Measurements from ENCODE around the gene PROX2.

Gene PROX2

GRCh38 chr14:74846968-74847665 lies 28.8 kb downstream of the PROX2 start:
- DNase-seq (ENCODE audit: low read depth in 4 of 4, low spot score in 1 of 4) = no peak

DNA sequence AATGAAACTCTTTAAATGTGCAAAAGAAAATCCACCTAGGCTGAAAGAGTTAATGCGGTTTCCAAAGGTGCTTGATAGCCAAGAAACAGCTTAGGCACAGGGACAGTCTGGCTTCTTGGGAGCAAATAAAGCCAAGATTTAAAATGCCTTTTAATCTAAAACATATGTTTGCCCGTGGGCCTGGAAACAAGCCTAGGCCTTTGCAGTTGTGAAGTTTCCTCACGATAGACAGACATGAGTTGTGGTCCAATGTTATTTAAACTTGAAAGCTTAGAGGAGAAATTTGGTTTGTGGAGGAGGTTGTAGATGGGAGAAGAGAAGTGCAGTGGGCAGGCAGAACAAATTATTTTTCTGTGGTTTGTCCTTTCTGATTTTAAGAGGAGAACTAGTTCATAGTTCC lies 29.8 kb downstream of the PROX2 start:
- no peak for DNase-seq (ENCODE audit: low read depth in 4 of 4, low spot score in 1 of 4)

GRCh38 chr14:74843653-74844052 lies 32.3 kb downstream of the PROX2 start:
- no peak for DNase-seq (ENCODE audit: low read depth in 4 of 4, low spot score in 1 of 4)

GRCh38 chr14:74841230-74842207 lies 34.4 kb downstream of the PROX2 start:
- DNase-seq (ENCODE audit: low read depth in 4 of 4, low spot score in 1 of 4) = peak in 1 of 4 experiments; percentile 4

DNA sequence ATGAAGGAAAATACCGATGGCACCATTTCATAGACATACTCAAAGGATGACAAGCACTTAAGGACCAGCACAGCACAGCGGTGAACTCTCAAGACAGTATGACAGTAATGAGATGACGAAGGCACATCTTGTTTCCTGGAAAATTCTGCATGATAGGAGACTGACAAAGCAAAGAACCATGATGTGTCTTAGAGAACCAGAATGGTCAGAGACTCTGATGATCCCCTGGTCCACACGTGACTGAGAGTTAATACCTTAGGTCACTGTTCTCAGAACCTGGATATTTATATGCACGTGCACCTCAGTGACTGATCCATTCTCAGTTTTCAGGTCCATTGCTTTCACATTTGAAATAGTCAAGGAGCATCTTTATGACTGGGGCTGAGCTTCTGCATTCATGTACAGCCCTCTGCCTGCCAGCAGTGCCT lies 35.3 kb downstream of the PROX2 start:
- no peak for DNase-seq (ENCODE audit: low read depth in 4 of 4, low spot score in 1 of 4)

DNA sequence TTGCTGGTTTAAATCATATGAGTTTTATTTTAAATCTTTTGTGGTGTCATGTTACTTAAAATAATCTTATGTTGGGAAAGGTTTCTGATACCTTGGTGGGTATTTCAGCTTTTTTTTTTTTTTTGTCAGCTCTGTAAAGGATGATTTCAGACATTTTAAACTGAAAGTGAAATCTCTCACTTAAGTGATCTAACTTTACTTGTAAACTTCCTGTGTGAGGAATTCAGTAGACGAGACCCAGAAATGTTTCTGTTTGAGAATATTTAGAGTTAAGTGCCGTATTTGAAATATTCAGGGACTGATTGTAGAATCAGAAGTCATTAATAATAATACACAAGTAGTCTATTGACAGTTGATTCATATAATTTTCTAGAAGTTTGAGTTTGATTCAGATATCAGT lies 37.8 kb downstream of the PROX2 start:
- no peak for DNase-seq (ENCODE audit: low read depth in 4 of 4, low spot score in 1 of 4)

GRCh38 chr14:74836251-74836960 lies 39.5 kb downstream of the PROX2 start:
- DNase-seq (ENCODE audit: low read depth in 4 of 4, low spot score in 1 of 4) = no peak

- no peak for DNase-seq (ENCODE audit: low read depth in 4 of 4, low spot score in 1 of 4)
Observed at GRCh38 chr14:74835645-74836250, 40.2 kb downstream of the PROX2 start.

DNA sequence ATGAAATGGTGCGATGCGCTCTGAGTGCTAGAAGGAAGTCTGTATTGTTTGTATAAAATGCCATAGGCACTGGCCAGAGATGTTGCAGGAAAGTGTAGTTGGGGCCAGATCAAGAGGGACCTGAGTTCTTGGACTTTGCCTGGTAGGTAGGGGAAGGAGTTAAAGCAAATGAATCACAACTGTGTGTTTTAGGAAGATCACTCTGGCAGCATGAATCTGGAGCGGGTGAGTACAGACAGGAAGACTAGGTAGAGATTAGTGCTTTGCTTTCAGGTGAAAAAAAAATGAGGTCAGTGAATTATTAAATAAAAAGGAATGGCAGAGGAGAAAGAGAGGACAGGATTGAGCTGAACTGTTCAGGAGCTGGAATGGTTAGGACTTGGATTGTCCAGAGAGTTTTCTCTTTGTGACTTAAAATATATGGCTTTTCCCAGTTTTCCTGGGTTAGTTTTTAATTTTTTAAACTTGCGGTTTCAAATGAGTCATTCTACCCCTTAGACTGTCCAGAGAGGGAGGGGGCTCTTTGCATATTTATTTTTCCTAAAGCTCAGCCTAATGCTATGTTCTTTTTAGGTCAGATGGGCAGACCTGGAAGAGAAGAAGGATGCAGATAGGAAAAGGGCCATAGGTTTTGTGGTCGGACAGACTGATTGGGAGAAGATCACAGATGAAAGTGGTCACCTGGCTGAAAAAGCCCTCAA lies 41.1 kb downstream of the PROX2 start:
- no peak for DNase-seq (ENCODE audit: low read depth in 4 of 4, low spot score in 1 of 4)

DNA sequence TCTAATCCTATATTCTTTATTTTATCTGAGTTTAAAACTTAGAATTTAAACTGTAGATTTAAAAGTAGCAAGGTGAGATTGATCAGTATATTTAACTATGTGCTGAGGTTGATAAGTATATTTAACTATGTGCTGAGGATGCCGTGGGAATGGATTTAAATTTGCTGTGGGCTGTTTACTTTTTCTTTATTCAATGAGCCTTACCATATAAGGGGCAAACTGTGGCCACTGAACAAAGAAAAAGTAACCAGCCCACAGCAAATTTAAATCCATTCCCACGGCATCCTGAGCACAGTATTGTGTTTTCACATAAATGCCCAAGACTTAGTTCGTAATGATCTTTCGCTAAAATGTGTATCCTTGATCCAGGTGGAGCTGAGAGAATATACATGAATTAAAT lies 43.1 kb downstream of the PROX2 start:
- no peak for DNase-seq (ENCODE audit: low read depth in 4 of 4, low spot score in 1 of 4)

GRCh38 chr14:74829251-74829650 lies 46.7 kb downstream of the PROX2 start:
- DNase-seq (ENCODE audit: low read depth in 4 of 4, low spot score in 1 of 4) = no peak

GRCh38 chr14:74826574-74826973 lies 49.4 kb downstream of the PROX2 start:
- DNase-seq (ENCODE audit: low read depth in 4 of 4, low spot score in 1 of 4) = no peak

All from stimulated activated CD4-positive, alpha-beta T cell treated with anti-CD3 and anti-CD28 coated beads, Interleukin-1b, Interleukin-23, amount 100 ng/mL, for 24 hours (primary cell).